Mesendoderm (in vitro differentiated cells): ENCODE data around the gene LSM14B.
"Not testable (repeated sequence)": the region's sequence is repeated elsewhere in the genome, so short reads cannot be mapped to it uniquely, and the experiment has no call there.

ENCODE experiments used
- DNase-seq: peaks from one replicate; pipeline ENCODE4 v3.0.0; 2013
- H2AK5ac ChIP-seq: 2 replicates; pipeline ENCODE4 v1.6.1; 2013; ENCODE audit warnings: low read length, inconsistent platforms
- H2BK120ac ChIP-seq: 2 replicates; pipeline ENCODE4 v1.6.1; 2013; ENCODE audit warnings: low read depth, mild to moderate bottlenecking, low read length, moderate library complexity, mixed read lengths
- H2BK15ac ChIP-seq: replicated peaks from 2 replicates; pipeline ENCODE4 v1.6.1; 2013; ENCODE audit warnings: low read depth, mild to moderate bottlenecking, moderate library complexity
- H2BK5ac ChIP-seq: 2 replicates; pipeline ENCODE4 v1.6.1; 2013; ENCODE audit warnings: low read length, inconsistent platforms
- H3K18ac ChIP-seq: 2 replicates; pipeline ENCODE4 v1.6.1; 2013; ENCODE audit warnings: mild to moderate bottlenecking, low read length, mixed read lengths
- H3K23ac ChIP-seq: one replicate; pipeline ENCODE4 v1.6.1; 2013; ENCODE audit warnings: low read length
- H3K27ac ChIP-seq: 2 replicates; pipeline ENCODE4 v1.5.1; 2013; ENCODE audit warnings: low read depth, mild to moderate bottlenecking, inconsistent platforms, low read length, moderate library complexity
- H3K27me3 ChIP-seq: 2 replicates; pipeline ENCODE4 v1.6.1; 2013; ENCODE audit warnings: low read length, control low read depth, mild to moderate bottlenecking, inconsistent platforms; ENCODE audit not compliant: insufficient read depth, poor library complexity
- H3K36me3 ChIP-seq: 2 replicates; pipeline ENCODE4 v1.6.1; 2013; ENCODE audit warnings: low read length, inconsistent platforms; ENCODE audit not compliant: control insufficient read depth, insufficient read depth
- H3K4ac ChIP-seq: one replicate; pipeline ENCODE4 v1.6.1; 2013; ENCODE audit warnings: low read depth, mild to moderate bottlenecking, low read length, moderate library complexity
- H3K4me1 ChIP-seq: 2 replicates; pipeline ENCODE4 v1.6.1; 2013; ENCODE audit warnings: low read depth, low read length, inconsistent platforms; ENCODE audit not compliant: control insufficient read depth
- H3K4me2 ChIP-seq: 2 replicates; pipeline ENCODE4 v1.6.1; 2013; ENCODE audit warnings: low read length
- H3K4me3 ChIP-seq: 2 replicates; pipeline ENCODE4 v1.5.1; 2013; ENCODE audit warnings: mild to moderate bottlenecking, low read length
- H3K56ac ChIP-seq: one replicate; pipeline ENCODE4 v1.6.1; 2013; ENCODE audit warnings: low read length
- H3K79me1 ChIP-seq: 2 replicates; pipeline ENCODE4 v1.6.1; 2013; ENCODE audit warnings: low read length, inconsistent platforms
- H3K79me2 ChIP-seq: 2 replicates; pipeline ENCODE4 v1.6.1; 2013; ENCODE audit warnings: mild to moderate bottlenecking, low read length; ENCODE audit not compliant: control insufficient read depth, insufficient read depth
- H3K9ac ChIP-seq: 2 replicates; pipeline ENCODE4 v1.6.1; 2013; ENCODE audit warnings: low read length, inconsistent platforms
- H4K5ac ChIP-seq: one replicate; pipeline ENCODE4 v1.6.1; 2013; ENCODE audit warnings: low read length
- H4K8ac ChIP-seq: one replicate; pipeline ENCODE4 v1.6.1; 2013; ENCODE audit warnings: low read depth, mild to moderate bottlenecking, control low read depth, low read length, moderate library complexity
- WGBS: extraction: QIAGEN DNeasy Blood & Tissue Kit; methylation state at CpG from one replicate; pipeline ENCODE4 v1.1.7; 2013; ENCODE audit warnings: low lambda C conversion rate, missing lambda C conversion rate; ENCODE audit not compliant: insufficient coverage; ENCODE audit errors: extremely low coverage; 5-methylcytosine and 5-hydroxymethylcytosine counted together

Gene LSM14B

DNA sequence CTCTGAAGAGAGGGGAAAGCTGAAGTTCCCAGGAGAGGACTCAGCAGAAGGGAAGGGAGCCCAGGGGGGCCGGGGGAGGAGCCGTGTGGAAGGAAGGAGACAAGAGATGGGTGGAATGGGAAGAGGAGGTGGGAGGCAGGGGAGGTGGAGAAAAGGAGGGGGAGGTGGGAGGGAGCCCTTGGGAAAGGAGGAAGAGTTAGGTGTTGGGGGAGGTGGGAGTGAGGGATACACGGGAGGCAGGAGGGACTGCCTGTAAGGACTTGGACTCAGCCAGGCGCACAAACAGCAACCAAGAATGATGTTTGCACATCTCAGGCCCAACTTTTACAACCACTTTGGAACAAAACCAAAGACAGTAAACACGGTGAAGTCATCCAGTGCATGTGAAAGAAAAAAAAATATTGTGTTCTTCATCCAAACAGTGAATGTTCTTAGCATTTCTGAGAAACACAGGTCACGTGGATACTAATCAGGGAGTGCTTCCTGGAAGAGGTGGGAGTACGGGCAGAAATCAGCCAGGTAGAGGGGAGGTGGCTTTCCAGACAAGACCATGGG lies 17.4 kb upstream of the LSM14B start:
- Histone ChIP-seq H3K18ac (no peak overlapping the region), H3K4ac (no peak overlapping the region), H3K56ac (no peak overlapping the region), H3K4me1 (no peaks in the 10 kb centered on the region), H3K36me3 (no peaks in the 10 kb centered on the region), H3K27ac (no peak overlapping the region), H3K23ac (no peak overlapping the region), H3K79me1 (no peaks in the 10 kb centered on the region), H2BK120ac (no peak overlapping the region), H3K9ac (no peak overlapping the region), H2AK5ac (no peak overlapping the region), H2BK15ac (no peak overlapping the region), H3K27me3 (no peaks in the 10 kb centered on the region), H3K79me2 (no peaks in the 10 kb centered on the region), H3K4me2 (no peak overlapping the region), H4K5ac (no peak overlapping the region), H3K4me3 (no peak overlapping the region), H2BK5ac (no peak overlapping the region), H4K8ac (no peak overlapping the region)
- DNase-seq = no peak
- WGBS = no CpG with 5 or more reads among the region's 7 CpGs

DNA sequence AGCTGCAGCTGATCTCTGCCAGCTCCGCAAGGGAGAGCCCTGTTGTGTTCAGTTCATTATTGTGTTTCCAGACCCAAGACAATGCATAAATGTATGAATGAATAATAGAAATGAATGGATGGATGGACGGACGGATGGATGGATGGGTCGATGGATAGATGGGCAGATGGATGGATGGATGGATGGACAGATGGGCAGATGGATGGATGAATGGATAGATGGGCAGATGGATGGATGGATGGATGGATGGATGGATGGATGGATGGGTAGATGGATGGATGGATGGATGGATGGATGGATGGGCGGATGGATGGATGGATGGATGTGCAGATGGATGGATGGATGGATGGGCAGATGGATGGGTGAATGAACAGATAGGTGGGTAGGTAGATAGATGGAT lies 16.7 kb upstream of the LSM14B start:
- no peak overlapping the region for H4K5ac ChIP-seq
- no peaks in the 10 kb centered on the region for H3K79me1 ChIP-seq
- no peak for DNase-seq
- no peak overlapping the region for H3K23ac ChIP-seq
- H3K4me3 ChIP-seq = no peak overlapping the region
- H4K8ac ChIP-seq = no peak overlapping the region
- no peak overlapping the region for H3K9ac ChIP-seq
- no peak overlapping the region for H2AK5ac ChIP-seq
- H3K18ac ChIP-seq = no peak overlapping the region
- H2BK120ac ChIP-seq = no peak overlapping the region
- H3K4me2 ChIP-seq = no peak overlapping the region
- H3K36me3 ChIP-seq = no peaks in the 10 kb centered on the region
- H3K4me1 ChIP-seq = no peaks in the 10 kb centered on the region
- no peaks in the 10 kb centered on the region for H3K27me3 ChIP-seq
- WGBS = 100% methylated on average over 3 of the region's 5 CpGs
- no peak overlapping the region for H3K56ac ChIP-seq
- no peak overlapping the region for H2BK5ac ChIP-seq
- H3K79me2 ChIP-seq = no peaks in the 10 kb centered on the region
- H3K4ac ChIP-seq = no peak overlapping the region
- no peak overlapping the region for H3K27ac ChIP-seq
- no peak overlapping the region for H2BK15ac ChIP-seq

DNA sequence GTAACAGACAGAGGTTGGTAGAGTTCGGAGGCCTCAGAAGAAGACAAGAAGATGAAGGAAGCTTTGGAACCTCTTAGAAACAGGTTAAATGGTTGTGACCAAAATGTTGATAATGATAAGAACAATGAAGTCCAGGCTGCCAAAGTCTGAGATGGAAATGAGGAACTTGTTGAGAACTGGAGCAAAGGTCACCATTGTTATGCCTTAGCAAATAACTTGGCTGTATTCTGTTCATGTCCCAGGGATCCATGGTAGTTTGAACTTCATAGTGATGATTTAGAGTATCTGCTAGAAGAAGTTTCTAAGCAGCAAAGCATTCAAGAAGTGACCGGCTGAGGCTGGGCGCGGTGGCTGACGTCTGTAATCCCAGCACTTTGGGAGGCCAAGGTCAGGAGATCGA lies 11.1 kb upstream of the LSM14B start:
- Histone ChIP-seq H2AK5ac (no peak overlapping the region), H4K5ac (no peak overlapping the region), H3K56ac (no peak overlapping the region), H2BK120ac (no peak overlapping the region), H3K18ac (no peak overlapping the region), H3K4me1 (no peaks in the 10 kb centered on the region), H3K79me1 (no peaks in the 10 kb centered on the region), H3K27ac (no peak overlapping the region), H3K27me3 (no peaks in the 10 kb centered on the region), H2BK15ac (no peak overlapping the region), H3K4me3 (no peak overlapping the region), H3K4me2 (no peak overlapping the region), H3K4ac (no peak overlapping the region), H3K36me3 (no peaks in the 10 kb centered on the region), H2BK5ac (no peak overlapping the region), H3K79me2 (no peaks in the 10 kb centered on the region), H3K23ac (no peak overlapping the region), H3K9ac (no peak overlapping the region), H4K8ac (no peak overlapping the region)
- no peak for DNase-seq
- no CpG with 5 or more reads among the region's 6 CpGs for whole genome bisulfite sequencing

DNA sequence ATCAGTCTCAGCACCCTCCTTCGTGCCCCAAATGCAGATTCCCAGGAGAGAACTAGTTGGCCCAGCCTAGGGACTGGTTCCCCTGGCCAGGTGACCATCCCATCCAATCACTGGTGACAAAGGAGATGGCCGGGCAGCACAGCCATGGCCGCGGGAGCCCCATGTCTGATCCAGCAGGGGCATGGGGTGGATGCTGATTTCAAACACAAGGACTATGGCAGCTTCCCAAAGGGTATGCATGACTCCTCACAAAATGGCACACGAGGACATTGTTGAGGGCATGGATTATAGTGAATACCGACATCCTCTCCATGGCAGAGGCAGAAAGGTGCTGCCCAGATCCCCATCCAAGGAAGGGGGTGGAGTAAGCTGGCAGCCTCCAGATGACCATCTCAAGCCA lies 9.9 kb upstream of the LSM14B start:
- H2BK15ac ChIP-seq = no peak overlapping the region
- H3K4ac ChIP-seq = no peak overlapping the region
- H3K18ac ChIP-seq = no peak overlapping the region
- no peak overlapping the region for H2BK120ac ChIP-seq
- H3K4me2 ChIP-seq = no peak overlapping the region
- no peak overlapping the region for H2AK5ac ChIP-seq
- no peaks in the 10 kb centered on the region for H3K27me3 ChIP-seq
- no CpG with 5 or more reads among the region's 6 CpGs for WGBS
- no peaks in the 10 kb centered on the region for H3K36me3 ChIP-seq
- H4K8ac ChIP-seq = no peak overlapping the region
- no peak overlapping the region for H3K23ac ChIP-seq
- no peak overlapping the region for H3K9ac ChIP-seq
- no peaks in the 10 kb centered on the region for H3K79me1 ChIP-seq
- no peak overlapping the region for H2BK5ac ChIP-seq
- H3K79me2 ChIP-seq = no peaks in the 10 kb centered on the region
- DNase-seq = no peak
- no peak overlapping the region for H3K56ac ChIP-seq
- H4K5ac ChIP-seq = no peak overlapping the region
- no peak overlapping the region for H3K27ac ChIP-seq
- no peak overlapping the region for H3K4me3 ChIP-seq
- H3K4me1 ChIP-seq = no peaks in the 10 kb centered on the region

DNA sequence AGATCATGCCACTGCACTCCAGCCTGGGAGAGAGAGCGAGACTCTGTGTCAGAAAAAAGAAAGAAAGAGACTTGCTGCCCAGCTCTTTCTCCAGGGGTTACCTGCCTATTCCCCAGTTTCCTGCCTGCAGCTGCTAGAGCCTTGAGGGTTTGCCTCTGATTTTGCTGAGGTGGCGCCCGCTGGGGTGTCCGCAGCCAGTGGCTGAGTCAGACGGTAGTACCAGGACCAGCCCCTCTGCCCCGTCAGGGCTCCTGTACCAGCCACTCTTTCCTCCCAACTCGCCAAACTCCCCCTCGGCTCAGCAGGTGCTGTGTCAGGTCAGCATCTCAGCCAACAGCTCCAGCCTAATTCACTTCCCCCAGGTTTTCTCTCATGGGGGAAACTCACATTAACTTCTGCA lies 7.4 kb upstream of the LSM14B start:
- Histone ChIP-seq H3K4ac (no peak overlapping the region), H3K4me3 (no peak overlapping the region), H2BK120ac (no peak overlapping the region), H3K56ac (no peak overlapping the region), H3K23ac (no peak overlapping the region), H3K79me2 (no peaks in the 10 kb centered on the region), H3K4me1 (no peaks in the 10 kb centered on the region), H3K27ac (no peak overlapping the region), H3K4me2 (no peak overlapping the region), H4K8ac (no peak overlapping the region), H3K79me1 (no peaks in the 10 kb centered on the region), H3K27me3 (no peaks in the 10 kb centered on the region), H2AK5ac (no peak overlapping the region), H3K9ac (no peak overlapping the region), H3K36me3 (no peaks in the 10 kb centered on the region), H2BK15ac (no peak overlapping the region), H2BK5ac (no peak overlapping the region), H4K5ac (no peak overlapping the region), H3K18ac (no peak overlapping the region)
- whole genome bisulfite sequencing = no CpG with 5 or more reads among the region's 8 CpGs
- DNase-seq = peak; percentile 28

DNA sequence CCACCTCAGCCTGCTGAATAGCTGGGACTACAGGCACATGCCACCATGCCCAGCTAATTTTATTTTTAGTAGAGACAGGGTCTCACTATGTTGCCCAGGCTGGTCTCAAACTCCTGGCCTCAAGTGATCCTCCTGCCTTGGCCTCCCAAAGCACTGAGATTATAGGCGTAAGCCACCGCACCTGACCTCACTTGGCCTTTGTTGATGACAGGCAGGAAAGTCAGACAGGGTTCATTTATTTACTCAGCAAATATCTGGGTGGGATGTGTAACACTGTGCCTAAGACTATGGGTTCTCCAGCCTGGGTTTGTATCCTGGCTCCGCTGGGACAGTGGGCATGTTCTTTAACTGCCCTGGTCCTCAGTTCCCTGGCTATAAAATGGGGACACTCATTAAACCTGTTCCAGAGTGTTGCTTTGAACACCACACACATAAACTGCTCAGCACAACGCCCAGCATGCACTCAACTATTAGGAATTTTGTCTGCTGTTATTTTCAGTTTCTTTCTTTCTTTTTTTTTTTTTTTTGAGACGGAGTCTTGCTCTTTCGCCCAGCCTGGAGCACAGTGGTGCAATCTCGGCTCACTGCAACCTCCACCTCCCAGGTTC lies 6.4 kb upstream of the LSM14B start:
- H3K56ac ChIP-seq, H2AK5ac ChIP-seq, H3K4me1 ChIP-seq, H3K9ac ChIP-seq, H2BK120ac ChIP-seq, H3K4me2 ChIP-seq, H3K23ac ChIP-seq, H4K8ac ChIP-seq, H3K4ac ChIP-seq, H2BK15ac ChIP-seq, H4K5ac ChIP-seq, H3K27me3 ChIP-seq, H3K36me3 ChIP-seq, H3K27ac ChIP-seq, H3K79me2 ChIP-seq, DNase-seq, H2BK5ac ChIP-seq, H3K18ac ChIP-seq, H3K79me1 ChIP-seq, H3K4me3 ChIP-seq: not testable (repeated sequence)
- WGBS = no CpG with 5 or more reads among the region's 7 CpGs
